NCI-H82 treated with DMSO at 0.1 percent for 48 hours (cell line): ENCODE data around the gene TP53INP2.
"Not testable (repeated sequence)": the region's sequence is repeated elsewhere in the genome, so short reads cannot be mapped to it uniquely, and the experiment has no call there.

Experiments used
- DNase-seq: peaks from one replicate; lab custom pipeline; 2025; ENCODE audit not compliant: unreplicated experiment; lab: John Stamatoyannopoulos, UW

Gene TP53INP2, protein sequence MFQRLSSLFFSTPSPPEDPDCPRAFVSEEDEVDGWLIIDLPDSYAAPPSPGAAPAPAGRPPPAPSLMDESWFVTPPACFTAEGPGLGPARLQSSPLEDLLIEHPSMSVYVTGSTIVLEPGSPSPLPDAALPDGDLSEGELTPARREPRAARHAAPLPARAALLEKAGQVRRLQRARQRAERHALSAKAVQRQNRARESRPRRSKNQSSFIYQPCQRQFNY

GRCh38 chr20:34704177-34705007, at the start of gene TP53INP2:
Gene TP53INP2, plus strand, starts transcription at chr20:34704344. Its CDS starts 4,396 bp downstream, at chr20:34708740.
- DNase-seq, result peak; percentile 42

- DNase-seq, result not testable (repeated sequence)
Measured at GRCh38 chr20:34658654-34659053, 45.5 kb upstream of the TP53INP2 start.

GRCh38 chr20:34661811-34662210, 42.3 kb upstream of the TP53INP2 start:
- not testable (repeated sequence) for DNase-seq

DNA sequence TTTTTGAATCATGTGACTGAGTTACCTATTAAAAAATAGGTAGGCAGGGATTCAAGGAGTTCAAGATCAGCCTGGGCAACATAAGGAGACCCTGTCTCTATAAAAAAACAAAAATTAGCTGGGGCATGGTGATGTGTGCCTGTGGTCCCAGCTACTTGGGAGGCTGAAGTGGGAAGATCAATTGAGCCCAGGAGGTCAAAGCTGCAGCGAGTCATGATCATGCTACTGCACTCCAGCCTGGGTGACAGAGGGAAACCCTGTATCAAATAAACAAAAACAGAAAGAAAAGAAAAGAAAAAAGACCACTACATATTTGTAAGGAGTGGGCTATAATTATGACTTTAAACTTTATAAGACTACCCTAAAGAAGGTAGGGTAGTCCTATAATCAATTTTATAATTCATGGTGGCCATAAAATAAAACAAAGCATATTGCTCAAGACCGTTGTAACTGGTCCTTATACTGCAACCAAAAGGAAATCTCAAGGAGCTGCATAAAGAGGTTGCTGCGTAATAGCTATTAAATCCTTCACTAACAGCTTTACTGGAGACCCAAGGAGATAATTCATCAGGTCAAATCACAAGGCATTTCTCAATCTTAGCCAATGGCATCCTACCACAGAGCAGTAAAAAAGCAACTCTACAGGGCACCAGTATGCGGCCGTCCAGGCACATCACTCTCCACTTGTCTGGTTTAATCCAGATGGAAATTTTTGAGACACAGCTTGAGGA, 40.8 kb upstream of the TP53INP2 start:
- DNase-seq, result peak; percentile 53

DNA sequence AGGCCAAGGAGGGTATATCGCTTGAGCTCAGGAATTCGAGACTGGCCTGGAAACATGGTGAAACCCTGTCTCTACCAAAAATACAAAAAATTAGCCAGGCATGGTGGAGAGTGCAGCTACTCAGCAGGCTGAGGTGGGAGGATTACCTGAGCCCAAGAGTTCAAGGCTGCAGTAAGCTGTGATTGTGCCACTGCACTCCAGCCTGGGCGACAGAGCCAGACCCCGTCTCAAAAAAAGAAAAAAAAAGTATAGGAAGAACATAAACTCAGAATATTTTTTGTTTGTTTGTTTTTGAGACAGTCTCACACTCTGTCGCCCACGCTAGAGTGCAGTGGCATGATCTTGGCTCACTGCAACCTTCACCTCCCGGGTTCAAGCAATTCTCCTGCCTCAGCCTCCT, 39.4 kb upstream of the TP53INP2 start:
- not testable (repeated sequence) for DNase-seq

- no peak for DNase-seq
Measured at GRCh38 chr20:34669094-34669493, 35.0 kb upstream of the TP53INP2 start.

GRCh38 chr20:34673412-34673811, 30.7 kb upstream of the TP53INP2 start:
- no peak for DNase-seq

- DNase-seq, result no peak
Measured at GRCh38 chr20:34675561-34675960, 28.6 kb upstream of the TP53INP2 start.

DNA sequence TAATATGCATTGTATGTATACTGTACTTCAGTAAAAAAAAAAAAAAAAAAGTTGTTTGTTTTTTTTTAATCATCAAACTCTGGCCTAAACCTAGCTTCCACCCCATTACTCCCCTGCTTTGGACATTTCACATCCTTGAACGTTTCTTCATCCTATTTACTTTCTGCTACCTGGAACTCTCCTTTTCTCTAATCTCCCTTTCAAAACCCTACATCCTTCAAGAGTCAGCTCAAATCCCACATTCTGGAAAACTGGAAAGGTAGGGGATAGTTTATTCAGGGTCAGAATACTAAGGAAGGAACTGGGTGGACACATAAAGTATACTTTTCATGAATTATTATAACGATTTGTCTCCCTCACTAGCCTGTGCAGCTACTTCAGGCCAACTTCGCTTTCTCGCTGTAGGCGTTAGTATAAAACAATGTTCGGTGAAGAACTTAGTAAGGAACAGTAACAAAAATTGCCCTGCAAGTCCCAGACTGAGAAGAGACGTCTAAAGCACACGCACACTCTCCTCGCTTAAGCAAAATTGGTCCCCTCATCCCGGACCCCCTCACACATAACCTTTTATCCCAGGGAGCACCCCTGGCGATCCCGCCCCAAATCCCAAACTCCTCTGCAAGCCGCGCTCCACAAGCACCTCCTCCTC, 28.0 kb upstream of the TP53INP2 start:
- no peak for DNase-seq

GRCh38 chr20:34676642-34677373, 27.3 kb upstream of the TP53INP2 start, which contains the start of gene PIGU:
Gene PIGU, minus strand, starts transcription at chr20:34677092. Its CDS starts 7 bp downstream, at chr20:34677085.
- DNase-seq, result peak; percentile 90

DNA sequence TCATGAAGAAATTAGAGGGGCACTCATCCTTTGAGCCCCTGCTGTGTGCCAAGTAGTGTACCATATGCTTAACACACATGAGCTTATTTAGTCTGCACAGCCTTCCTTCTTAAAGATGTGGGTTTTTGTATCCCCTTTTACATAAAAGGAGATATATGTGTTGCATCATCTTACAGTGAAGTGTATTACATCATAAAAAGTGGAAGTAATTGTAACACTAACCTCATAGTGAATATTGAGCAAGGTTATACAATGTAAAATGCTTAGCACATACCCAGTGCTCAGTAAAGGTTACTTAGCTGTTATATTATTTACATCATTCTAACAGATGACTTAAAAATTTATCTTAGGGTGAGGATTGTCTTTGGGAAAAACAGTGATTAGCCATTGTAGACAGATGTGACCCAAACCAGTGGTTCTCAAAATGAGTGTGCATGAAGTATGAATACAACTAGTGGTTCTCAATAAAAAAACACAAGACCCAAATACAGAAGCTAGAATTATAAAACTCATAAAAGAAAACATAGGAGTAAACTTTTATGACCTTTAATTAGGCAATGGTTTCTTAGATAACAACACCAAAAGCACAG, 23.5 kb upstream of the TP53INP2 start:
- no peak for DNase-seq

GRCh38 chr20:34683667-34684066, 20.5 kb upstream of the TP53INP2 start:
- no peak for DNase-seq

GRCh38 chr20:34689486-34689885, 14.7 kb upstream of the TP53INP2 start:
- DNase-seq, result no peak

- DNase-seq, result no peak
Measured at GRCh38 chr20:34691838-34692237, 12.3 kb upstream of the TP53INP2 start.

DNA sequence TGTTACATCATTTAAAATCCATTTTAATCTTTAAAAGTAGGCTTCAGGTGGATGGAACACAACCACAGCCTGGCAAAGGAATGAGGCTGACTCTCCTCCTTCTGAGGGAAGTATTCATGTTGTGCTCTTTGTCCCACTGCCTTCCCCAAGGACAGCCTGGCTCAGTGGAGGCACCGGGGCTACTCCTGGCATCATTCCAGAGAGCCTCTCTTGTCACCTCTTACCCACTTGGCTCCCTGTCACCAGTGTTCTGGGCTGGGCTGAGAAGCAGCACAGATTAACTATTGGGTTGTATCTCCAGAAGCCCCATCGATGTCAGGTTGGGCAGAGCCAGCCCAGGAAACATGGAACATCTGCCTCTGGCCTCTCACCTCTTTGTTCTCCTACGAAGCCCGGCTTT, 10.7 kb upstream of the TP53INP2 start:
- DNase-seq, result no peak

DNA sequence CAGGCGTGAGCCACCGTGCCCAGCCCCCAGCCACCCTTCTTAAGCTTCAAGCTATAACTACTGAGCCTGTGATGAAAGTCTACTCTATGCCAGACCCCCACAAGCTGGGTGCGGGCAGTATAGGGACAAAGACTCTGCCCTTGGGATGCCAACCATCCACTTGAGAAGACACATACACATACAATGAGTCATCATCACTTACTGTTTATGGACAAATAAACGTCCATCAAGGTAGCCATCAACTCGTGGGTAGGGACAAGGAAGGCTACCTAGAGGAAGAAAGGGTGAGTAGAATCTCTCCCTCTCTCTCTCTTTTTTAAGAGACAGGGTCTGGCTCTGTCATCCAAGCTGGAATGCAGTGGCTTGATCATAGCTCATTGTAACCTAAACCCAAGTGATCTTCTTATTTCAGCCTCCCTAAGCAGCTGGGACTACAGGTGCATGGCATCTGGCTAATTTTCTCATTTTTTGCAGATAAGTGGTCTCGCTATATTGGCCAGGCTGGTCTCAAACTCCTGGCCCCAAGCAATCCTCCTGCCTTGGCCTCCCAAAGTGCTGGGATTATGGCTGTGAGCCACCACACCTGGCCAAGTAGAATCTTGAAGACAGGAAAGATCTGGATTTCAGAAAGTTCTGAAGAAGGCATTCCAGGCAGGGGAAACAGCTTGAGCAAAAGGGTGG, 2.6 kb upstream of the TP53INP2 start:
- DNase-seq, result peak; percentile 43

DNA sequence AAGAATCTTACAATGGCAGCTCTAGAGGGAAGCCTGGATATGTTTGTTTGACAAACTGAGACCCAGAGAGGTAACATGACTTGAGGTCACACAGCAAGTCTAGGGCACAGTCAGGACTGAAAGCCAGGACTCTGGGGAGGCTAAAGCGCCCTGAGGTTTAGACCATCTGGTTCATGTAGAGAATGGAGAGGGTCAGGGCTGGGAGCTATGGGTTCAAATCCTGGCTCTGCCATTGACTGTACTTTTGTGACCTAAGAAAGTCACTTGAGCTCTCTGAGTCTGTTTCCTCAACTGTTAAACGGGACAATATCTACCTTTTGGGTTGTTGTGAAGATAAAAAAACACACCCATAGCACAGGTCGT, 1.1 kb upstream of the TP53INP2 start:
- DNase-seq, result no peak

- no peak for DNase-seq
Measured at GRCh38 chr20:34703424-34704176, 544 bp upstream of the TP53INP2 start.

GRCh38 chr20:34705008-34705396, 858 bp downstream of the TP53INP2 start:
- DNase-seq, result peak; percentile 99
